PC-3 (cell line): ENCODE results near the gene MCM7. TPM values are rescaled to one million over a fixed set of nuclear protein-coding genes. Genes with fewer than 3 reads are reported as not detected.

Source experiments
- ATAC-seq: fragments of 200-7000 bp; cut with Tn5 transposase; 2 replicates; pipeline ENCODE4 v1.9.1; 2020; ENCODE audit warnings: mild to moderate bottlenecking, moderate library complexity
- BruUV-seq: library from RNA; stranded (reverse); fragments of 400-500 nt; replicated peaks from 2 replicates; lab custom pipeline; 2021; lab: Mats Ljungman, UMichigan
- CTCF ChIA-PET: fragments of 300-600 bp; sonication (Branson Sonifier 250); formaldehyde crosslinking; loops from one replicate; lab custom pipeline; 2022; ENCODE audit warnings: antibody characterized with exemption; lab: Charles Lee
- POLR2A ChIA-PET: fragments of 300-600 bp; sonication (Branson Sonifier 250); formaldehyde crosslinking; loops from one replicate; lab custom pipeline; 2022; ENCODE audit warnings: antibody characterized with exemption; ENCODE audit not compliant: unreplicated experiment; lab: Charles Lee
- DNase-seq: peaks from one replicate; pipeline ENCODE4 v3.0.0-alpha.2; 2015
- H2AFZ ChIP-seq: fragments of 300-600 bp; sonication (generic); 2 replicates; pipeline ENCODE4 v1.6.0; 2016; ENCODE audit warnings: antibody characterized with exemption, low read length
- H3F3A ChIP-seq: fragments of 300-600 bp; sonication (generic); one replicate; pipeline ENCODE4 v1.6.0; 2017; ENCODE audit warnings: antibody characterized with exemption, low read length, control low read depth, mild to moderate bottlenecking; ENCODE audit not compliant: unreplicated experiment
- H3K27ac ChIP-seq: fragments of 300-600 bp; sonication (generic); 2 replicates; pipeline ENCODE4 v1.5.1; 2016; ENCODE audit warnings: mild to moderate bottlenecking, low read length
- H3K27me3 ChIP-seq: fragments of 300-600 bp; sonication (generic); 2 replicates; pipeline ENCODE4 v1.6.1; 2016; ENCODE audit warnings: low read length, mixed read lengths
- H3K36me3 ChIP-seq: fragments of 300-600 bp; sonication (generic); 2 replicates; pipeline ENCODE4 v1.6.1; 2016; ENCODE audit warnings: low read depth, mixed run types, low read length, mixed read lengths
- H3K4me1 ChIP-seq: fragments of 300-600 bp; sonication (generic); 2 replicates; pipeline ENCODE4 v1.5.1; 2016; ENCODE audit warnings: low read length; ENCODE audit not compliant: insufficient read depth
- H3K4me2 ChIP-seq: fragments of 300-600 bp; sonication (generic); 2 replicates; pipeline ENCODE4 v1.6.0; 2016; ENCODE audit warnings: low read length
- H3K4me3 ChIP-seq: fragments of 300-600 bp; sonication (generic); 2 replicates; pipeline ENCODE4 v1.5.1; 2016; ENCODE audit warnings: mild to moderate bottlenecking, low read length, mixed read lengths
- H3K79me2 ChIP-seq: fragments of 300-600 bp; sonication (generic); 2 replicates; pipeline ENCODE4 v1.6.1; 2017; ENCODE audit warnings: low read length, mixed read lengths
- H3K9ac ChIP-seq: fragments of 300-600 bp; sonication (generic); 2 replicates; pipeline ENCODE4 v1.6.0; 2016; ENCODE audit warnings: mild to moderate bottlenecking, low read length
- H3K9me2 ChIP-seq: fragments of 300-600 bp; sonication (generic); replicated peaks from 2 replicates; pipeline ENCODE4 v1.6.1; 2016; ENCODE audit warnings: mixed run types, low read length, mixed read lengths
- H3K9me3 ChIP-seq: fragments of 300-600 bp; sonication (generic); 2 replicates; pipeline ENCODE4 v1.6.1; 2016; ENCODE audit warnings: low read length, mixed read lengths
- H4K20me1 ChIP-seq: fragments of 300-600 bp; sonication (generic); 2 replicates; pipeline ENCODE4 v1.6.1; 2016; ENCODE audit warnings: low read length, mixed read lengths
- EZH2 ChIP-seq: fragments of 300-600 bp; sonication (generic); IDR thresholded peaks from one replicate; pipeline ENCODE4 v1.6.1; 2017; ENCODE audit warnings: antibody characterized with exemption, mild to moderate bottlenecking, low read length; ENCODE audit not compliant: unreplicated experiment
- EZH2phosphoT487 ChIP-seq: fragments of 300-600 bp; sonication (generic); IDR thresholded peaks from 2 replicates; pipeline ENCODE4 v1.6.1; 2018; ENCODE audit warnings: mild to moderate bottlenecking, antibody characterized with exemption, low read length, borderline replicate concordance
- intact Hi-C: fragments of 100-400 bp; cut with micrococcal nuclease; formaldehyde crosslinking; loops from 2 replicates; pipeline ENCODE4 v1.9.0; 2023
- total RNA-seq: library from RNA; depleted of rRNA; stranded (reverse); fragments of >200 nt; gene quantifications from 2 replicates; pipeline ENCODE4 v1.2.3, GENCODE V29; 2014
- TF ChIP-seq, protein P1 (sequence below): fragments of 300-600 bp; sonication (generic); conservative IDR thresholded peaks from 2 replicates; pipeline ENCODE4 v1.5.1; 2017; ENCODE audit warnings: antibody characterized with exemption, low read depth, mild to moderate bottlenecking, low read length

MCM7 gene
- total RNA-seq, 1 experiment from 2014 or later, result 208 TPM

DNA sequence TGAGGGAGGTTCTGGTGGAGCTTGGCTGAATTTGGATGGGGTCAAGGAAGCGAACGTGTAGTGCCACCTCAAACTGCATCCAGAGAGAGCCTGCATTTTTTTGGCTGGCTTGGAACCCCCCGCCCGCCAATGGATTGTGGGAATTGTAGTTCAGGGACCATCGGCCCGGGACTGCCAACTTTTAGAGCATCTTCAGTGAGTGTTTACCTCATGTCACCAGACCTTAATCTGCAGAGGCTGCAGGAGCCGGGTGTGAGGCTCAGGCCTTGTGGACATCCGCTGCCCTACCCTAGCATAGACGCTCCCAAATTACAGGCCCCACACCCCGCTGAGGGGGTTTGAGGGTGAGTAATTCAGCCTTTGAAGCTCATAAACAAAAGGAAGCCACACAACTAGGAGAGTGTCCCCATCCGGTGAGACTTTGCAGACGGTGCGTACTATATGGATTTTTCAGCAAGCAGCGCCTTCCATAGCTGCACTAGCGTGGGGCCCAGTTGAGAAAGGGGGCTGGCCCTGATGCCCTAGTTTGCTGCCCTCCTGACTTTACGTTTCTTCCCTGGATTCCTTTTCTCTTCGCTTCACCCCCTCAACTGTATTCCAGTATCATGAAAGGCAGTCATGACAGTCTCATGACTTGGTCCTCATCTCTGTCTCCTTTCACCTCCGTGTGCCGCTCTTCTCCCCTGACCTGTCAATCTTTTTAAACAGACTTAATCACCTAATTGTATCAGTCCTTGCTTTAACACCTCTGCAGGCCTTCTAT is 19.0 kb upstream of the MCM7 start:
- no peaks in the 10 kb centered on the region for H4K20me1 ChIP-seq
- H3K4me3 ChIP-seq, result peak overlapping the region; percentile 98
- TF ChIP-seq EZH2phosphoT487, result no peak
- TF ChIP-seq, protein P1, sequence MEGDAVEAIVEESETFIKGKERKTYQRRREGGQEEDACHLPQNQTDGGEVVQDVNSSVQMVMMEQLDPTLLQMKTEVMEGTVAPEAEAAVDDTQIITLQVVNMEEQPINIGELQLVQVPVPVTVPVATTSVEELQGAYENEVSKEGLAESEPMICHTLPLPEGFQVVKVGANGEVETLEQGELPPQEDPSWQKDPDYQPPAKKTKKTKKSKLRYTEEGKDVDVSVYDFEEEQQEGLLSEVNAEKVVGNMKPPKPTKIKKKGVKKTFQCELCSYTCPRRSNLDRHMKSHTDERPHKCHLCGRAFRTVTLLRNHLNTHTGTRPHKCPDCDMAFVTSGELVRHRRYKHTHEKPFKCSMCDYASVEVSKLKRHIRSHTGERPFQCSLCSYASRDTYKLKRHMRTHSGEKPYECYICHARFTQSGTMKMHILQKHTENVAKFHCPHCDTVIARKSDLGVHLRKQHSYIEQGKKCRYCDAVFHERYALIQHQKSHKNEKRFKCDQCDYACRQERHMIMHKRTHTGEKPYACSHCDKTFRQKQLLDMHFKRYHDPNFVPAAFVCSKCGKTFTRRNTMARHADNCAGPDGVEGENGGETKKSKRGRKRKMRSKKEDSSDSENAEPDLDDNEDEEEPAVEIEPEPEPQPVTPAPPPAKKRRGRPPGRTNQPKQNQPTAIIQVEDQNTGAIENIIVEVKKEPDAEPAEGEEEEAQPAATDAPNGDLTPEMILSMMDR, result no peak
- no peak for TF ChIP-seq EZH2
- peak overlapping the region; percentile 97 for H3K4me2 ChIP-seq
- ATAC-seq, result peak; percentile 67
- H3K79me2 ChIP-seq, result peaks cover 16% of the 10 kb centered on the region
- peak overlapping the region; percentile 49 for H3K27ac ChIP-seq
- H3K4me1 ChIP-seq, result peaks cover 13% of the 10 kb centered on the region; the same call in 1 of the 2 replicates
- H3K36me3 ChIP-seq, result no peaks in the 10 kb centered on the region
- peak; percentile 57 for DNase-seq
- CTCF ChIA-PET, result no interaction called here
- intact Hi-C loops, result loop anchor here (2.0 kb wide), 1 partner anchor 19 kb away; the partner anchor contains the start of genes AP4M1 and MCM7
- POLR2A ChIA-PET, result no interaction called here
- H3K9ac ChIP-seq, result peak overlapping the region; percentile 87
- BruUV-seq, result TSS peak; percentile 82
- no peaks in the 10 kb centered on the region for H3F3A ChIP-seq
- no peaks in the 10 kb centered on the region for H3K9me3 ChIP-seq
- H3K27me3 ChIP-seq, result no peaks in the 10 kb centered on the region
- H3K9me2 ChIP-seq, result no peaks in the 10 kb centered on the region
- H2AFZ ChIP-seq, result peak overlapping the region; percentile 96

DNA sequence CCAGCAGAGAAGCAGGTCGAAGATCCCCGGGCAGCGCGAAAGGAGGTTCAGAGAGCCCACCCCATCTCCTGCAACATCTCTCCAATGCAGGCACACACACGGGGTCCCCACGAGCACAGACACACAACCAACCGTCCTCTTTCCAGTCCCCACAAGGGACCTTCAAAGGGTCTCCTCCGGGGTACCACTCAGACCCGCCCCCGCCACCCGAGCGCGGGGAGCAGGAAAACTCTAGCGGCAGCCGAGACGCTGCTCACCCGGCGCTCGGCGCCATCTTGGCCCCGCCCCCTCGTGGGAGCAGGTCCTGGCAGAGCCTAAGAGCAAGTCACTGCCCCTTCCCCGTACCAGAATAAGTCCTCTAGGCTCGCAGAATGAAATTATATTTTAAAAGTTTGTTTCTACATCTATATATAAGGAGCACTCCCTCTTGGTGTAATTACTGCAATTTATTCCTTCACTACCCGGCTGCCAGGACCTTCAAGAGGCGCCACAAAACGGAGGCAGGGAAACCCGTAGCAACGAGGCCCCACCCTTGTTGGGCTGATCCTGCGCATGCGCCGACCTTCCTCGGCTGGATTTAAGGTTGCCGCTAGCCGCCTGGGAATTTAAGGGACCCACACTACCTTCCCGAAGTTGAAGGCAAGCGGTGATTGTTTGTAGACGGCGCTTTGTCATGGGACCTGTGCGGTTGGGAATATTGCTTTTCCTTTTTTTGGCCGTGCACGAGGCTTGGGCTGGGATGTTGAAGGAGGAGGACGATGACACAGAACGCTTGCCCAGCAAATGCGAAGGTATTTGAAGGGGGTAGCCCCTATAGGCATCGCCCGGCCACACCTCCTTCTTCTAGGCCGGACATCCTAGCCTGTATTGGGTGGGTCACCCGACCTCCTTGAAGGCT is 18.1 kb upstream of the MCM7 start, which contains the start of the genes CNPY4 and TAF6:
Gene CNPY4, plus strand, starts transcription at position 563 of the 898 bp plus-strand sequence. Its CDS starts 111 bp downstream, at position 674.
Gene TAF6, minus strand, starts transcription at position 287 of the 898 bp plus-strand sequence. CDS start 5,149 bp downstream, outside the sequence.
- Histone ChIP-seq H3K9ac (peak within 1 kb of the TSS; percentile 87), H3K36me3 (no peaks in the 10 kb centered on the region), H2AFZ (peak within 1 kb of the TSS; percentile 96), H3K4me1 (peaks cover 13% of the 10 kb centered on the region; the same call in 1 of the 2 replicates), H3F3A (no peaks in the 10 kb centered on the region), H3K4me2 (peak within 1 kb of the TSS; percentile 97), H3K9me3 (no peaks in the 10 kb centered on the region), H3K27ac (peak within 1 kb of the TSS; percentile 49), H3K79me2 (peaks cover 16% of the 10 kb centered on the region), H3K9me2 (no peaks in the 10 kb centered on the region), H3K4me3 (peak within 1 kb of the TSS; percentile 98), H4K20me1 (no peaks in the 10 kb centered on the region), H3K27me3 (no peaks in the 10 kb centered on the region)
- ChIA-PET POLR2A (no interaction called here), CTCF (no interaction called here)
- ATAC-seq (peak; percentile 82), DNase-seq (peak; percentile 94)
- TF ChIP-seq EZH2, result no peak
- no peak for TF ChIP-seq EZH2phosphoT487
- TF ChIP-seq, protein P1, result no peak
- BruUV-seq, result no TSS peak
- intact Hi-C loops, result loop anchor here (2.0 kb wide), 1 partner anchor 19 kb away; the partner anchor contains the start of genes AP4M1 and MCM7
